ENCODE data around the gene ASB18.

ASB18 gene

GRCh38 chr2:236238751-236239150, 25.5 kb downstream of the ASB18 start:
- no peak for DNase-seq (ENCODE audit: low read depth)
- TF ChIP-seq CTCF (conservative IDR thresholded peaks at IDR 0.05; ENCODE audit: control insufficient read depth, insufficient read depth, low read depth, low read length) = no peak
- no peak overlapping the region for H3K4me3 ChIP-seq (ENCODE audit: control insufficient read depth, low read depth, low read length)

- no peak overlapping the region for H3K4me3 ChIP-seq (ENCODE audit: control insufficient read depth, low read depth, low read length)
- no peak for TF ChIP-seq CTCF (conservative IDR thresholded peaks at IDR 0.05; ENCODE audit: control insufficient read depth, insufficient read depth, low read depth, low read length)
- DNase-seq (ENCODE audit: low read depth) = no peak
These were observed 26.6 kb downstream of the ASB18 start for GRCh38 chr2:236237468-236238190.

- TF ChIP-seq CTCF (conservative IDR thresholded peaks at IDR 0.05; ENCODE audit: control insufficient read depth, insufficient read depth, low read depth, low read length) = no peak
- no peak for DNase-seq (ENCODE audit: low read depth)
- H3K4me3 ChIP-seq (ENCODE audit: control insufficient read depth, low read depth, low read length) = no peak overlapping the region
These were observed 27.4 kb downstream of the ASB18 start for GRCh38 chr2:236236559-236237452.

- DNase-seq (ENCODE audit: low read depth) = no peak
- no peak overlapping the region for H3K4me3 ChIP-seq (ENCODE audit: control insufficient read depth, low read depth, low read length)
- no peak for TF ChIP-seq CTCF (conservative IDR thresholded peaks at IDR 0.05; ENCODE audit: control insufficient read depth, insufficient read depth, low read depth, low read length)
These were observed 35.0 kb downstream of the ASB18 start for GRCh38 chr2:236229186-236229585.

GRCh38 chr2:236223675-236224074, 40.5 kb downstream of the ASB18 start:
- TF ChIP-seq CTCF (conservative IDR thresholded peaks at IDR 0.05; ENCODE audit: control insufficient read depth, insufficient read depth, low read depth, low read length) = no peak
- DNase-seq (ENCODE audit: low read depth) = no peak

GRCh38 chr2:236221798-236222197, 42.4 kb downstream of the ASB18 start:
- DNase-seq (ENCODE audit: low read depth) = no peak
- no peak for TF ChIP-seq CTCF (conservative IDR thresholded peaks at IDR 0.05; ENCODE audit: control insufficient read depth, insufficient read depth, low read depth, low read length)

More at GRCh38 chr2:236223675-236224074, 40.5 kb downstream of the ASB18 start:
- H3K4me3 ChIP-seq (ENCODE audit: control insufficient read depth, low read depth, low read length) = no peak overlapping the region

More at GRCh38 chr2:236221798-236222197, 42.4 kb downstream of the ASB18 start:
- H3K4me3 ChIP-seq (ENCODE audit: control insufficient read depth, low read depth, low read length) = no peak overlapping the region

Measured in fibroblast of mammary gland (primary cell).